ENCODE measurements around the gene THEMIS2. TPM values are rescaled to one million over a fixed set of nuclear protein-coding genes. Genes with fewer than 3 reads are reported as not detected.
A peak's percentile ranks its signal among the peaks of the same experiment; 100 is the strongest.

Gene THEMIS2
- total RNA-seq, 4 donors from 2014 or later: 5.6 to 23.8 (median 17.7) TPM

- no peak overlapping the region for H3K4me3 ChIP-seq
- no peaks in the 10 kb centered on the region for H3K36me3 ChIP-seq
- WGBS, 2 donors (ENCODE audit: low coverage in 1 of 2): 29 to 62% methylated on average over 1 to 2 of the region's 6 CpGs
- TF ChIP-seq CTCF (IDR thresholded peaks at IDR 0.05) (no peak), EP300 (IDR thresholded peaks at IDR 0.05) (no peak), POLR2A (IDR thresholded peaks at IDR 0.05) (no peak), POLR2AphosphoS5 (IDR thresholded peaks at IDR 0.05) (no peak)
- no peak overlapping the region for H3K27ac ChIP-seq
- peaks cover 0 to 8% (median 0%) of the 10 kb centered on the region in 3 donors for H3K4me1 ChIP-seq
- H3K27me3 ChIP-seq: peaks cover 41% of the 10 kb centered on the region
- no peak for ATAC-seq
- H3K9me3 ChIP-seq: no peaks in the 10 kb centered on the region
Measured at GRCh38 chr1:27931184-27931583, 58.8 kb downstream of the THEMIS2 start.

GRCh38 chr1:27931759-27932158 is 59.4 kb downstream of the THEMIS2 start:
- Histone ChIP-seq H3K9me3 (no peaks in the 10 kb centered on the region), H3K36me3 (no peaks in the 10 kb centered on the region), H3K27ac (no peak overlapping the region), H3K4me3 (no peak overlapping the region), H3K27me3 (peaks cover 45% of the 10 kb centered on the region), H3K4me1 (peaks cover 0 to 8% (median 0%) of the 10 kb centered on the region in 3 donors)
- TF ChIP-seq CTCF (IDR thresholded peaks at IDR 0.05) (no peak), POLR2AphosphoS5 (IDR thresholded peaks at IDR 0.05) (no peak), POLR2A (IDR thresholded peaks at IDR 0.05) (no peak), EP300 (IDR thresholded peaks at IDR 0.05) (no peak)
- WGBS, 2 donors (ENCODE audit: low coverage in 1 of 2): 67 to 86% methylated on average over 3 to 4 of the region's 4 CpGs
- no peak for ATAC-seq

- ATAC-seq: peak; percentile 36
- WGBS, 2 donors (ENCODE audit: low coverage in 1 of 2): 6% methylated on average over 6 of the region's 16 CpGs; no CpG with 5 or more reads in 1 of the 2 donors
- no peak for TF ChIP-seq POLR2A (IDR thresholded peaks at IDR 0.05)
- no peak for TF ChIP-seq EP300 (IDR thresholded peaks at IDR 0.05)
- no peak for TF ChIP-seq CTCF (IDR thresholded peaks at IDR 0.05)
- TF ChIP-seq POLR2AphosphoS5 (IDR thresholded peaks at IDR 0.05): no peak
Measured at GRCh38 chr1:27934818-27935549, 62.6 kb downstream of the THEMIS2 start, which contains the start of gene SMPDL3B. SMPDL3B (plus strand) TSS chr1:27935000; CDS start chr1:27935184, 184 bp downstream.

GRCh38 chr1:27935721-27936120 is 63.4 kb downstream of the THEMIS2 start:
- WGBS, 2 donors (ENCODE audit: low coverage in 1 of 2): 18 to 72% methylated on average over 7 to 8 of the region's 8 CpGs
- Histone ChIP-seq H3K9me3 (no peaks in the 10 kb centered on the region), H3K36me3 (no peaks in the 10 kb centered on the region), H3K4me3 (no peak overlapping the region), H3K4me1 (peaks cover 0 to 8% (median 0%) of the 10 kb centered on the region in 3 donors), H3K27ac (no peak overlapping the region), H3K27me3 (peaks cover 45% of the 10 kb centered on the region)
- no peak for TF ChIP-seq CTCF (IDR thresholded peaks at IDR 0.05)
- TF ChIP-seq POLR2A (IDR thresholded peaks at IDR 0.05): no peak
- no peak for TF ChIP-seq EP300 (IDR thresholded peaks at IDR 0.05)
- TF ChIP-seq POLR2AphosphoS5 (IDR thresholded peaks at IDR 0.05): no peak
- ATAC-seq: no peak

More at GRCh38 chr1:27934818-27935549, 62.6 kb downstream of the THEMIS2 start, which contains the start of gene SMPDL3B:
- Histone ChIP-seq H3K4me1 (peaks cover 0 to 8% (median 0%) of the 10 kb centered on the region in 3 donors), H3K4me3 (no peak within 1 kb of the TSS), H3K27me3 (peaks cover 45% of the 10 kb centered on the region), H3K9me3 (no peaks in the 10 kb centered on the region), H3K36me3 (no peaks in the 10 kb centered on the region), H3K27ac (no peak within 1 kb of the TSS)

Small RNA genes lying within 50 kb of the gene (small RNA-seq; reads per million reads assigned to genes)
- gene RNU6-1245P (0 reads per million in 4 donors), gene SCARNA1 (6.9 to 22.5 (median 11.5) reads per million in 4 donors)

Other genes starting within 250 kb of the THEMIS2 start
- 10 to 100 TPM in 3 of 4 donors, 1 to 10 TPM in 1; 9.2 to 17.8 (median 10.1) TPM for gene FGR, start 237.4 kb upstream of the THEMIS2 start, total RNA-seq
- gene IFI6, start 200.4 kb upstream of the THEMIS2 start, total RNA-seq: 10 to 100 TPM; 28.5 to 98.5 (median 55.1) TPM
- gene FAM76A, start 146.6 kb upstream of the THEMIS2 start, total RNA-seq: 10 to 100 TPM; 12.5 to 24.2 (median 16.6) TPM
- 10 to 100 TPM; 50.6 to 76.9 (median 68.3) TPM for gene STX12, start 99.3 kb upstream of the THEMIS2 start, total RNA-seq
- 10 to 100 TPM; 38.6 to 55.1 (median 41.0) TPM for gene PPP1R8, start 41.8 kb upstream of the THEMIS2 start, total RNA-seq
- gene RPA2, start 42.0 kb downstream of the THEMIS2 start, total RNA-seq: 10 to 100 TPM; 21.3 to 26.5 (median 22.0) TPM
- gene SMPDL3B, start 62.5 kb downstream of the THEMIS2 start, total RNA-seq: 1 to 10 TPM in 1 of 4 donors, under 1 TPM in 1, not detected in 2; 0.31 to 1.1 TPM
- 1 to 10 TPM; 3.7 to 8.9 (median 5.1) TPM for gene XKR8, start 87.4 kb downstream of the THEMIS2 start, total RNA-seq
- gene EYA3, start 216.1 kb downstream of the THEMIS2 start, total RNA-seq: 10 to 100 TPM in 1 of 4 donors, 1 to 10 TPM in 3; 8.4 to 14.5 (median 9.6) TPM